Measurements from ENCODE around the gene ART4.
A peak's percentile ranks its signal among the peaks of the same experiment; 100 is the strongest.

ART4 gene

DNA sequence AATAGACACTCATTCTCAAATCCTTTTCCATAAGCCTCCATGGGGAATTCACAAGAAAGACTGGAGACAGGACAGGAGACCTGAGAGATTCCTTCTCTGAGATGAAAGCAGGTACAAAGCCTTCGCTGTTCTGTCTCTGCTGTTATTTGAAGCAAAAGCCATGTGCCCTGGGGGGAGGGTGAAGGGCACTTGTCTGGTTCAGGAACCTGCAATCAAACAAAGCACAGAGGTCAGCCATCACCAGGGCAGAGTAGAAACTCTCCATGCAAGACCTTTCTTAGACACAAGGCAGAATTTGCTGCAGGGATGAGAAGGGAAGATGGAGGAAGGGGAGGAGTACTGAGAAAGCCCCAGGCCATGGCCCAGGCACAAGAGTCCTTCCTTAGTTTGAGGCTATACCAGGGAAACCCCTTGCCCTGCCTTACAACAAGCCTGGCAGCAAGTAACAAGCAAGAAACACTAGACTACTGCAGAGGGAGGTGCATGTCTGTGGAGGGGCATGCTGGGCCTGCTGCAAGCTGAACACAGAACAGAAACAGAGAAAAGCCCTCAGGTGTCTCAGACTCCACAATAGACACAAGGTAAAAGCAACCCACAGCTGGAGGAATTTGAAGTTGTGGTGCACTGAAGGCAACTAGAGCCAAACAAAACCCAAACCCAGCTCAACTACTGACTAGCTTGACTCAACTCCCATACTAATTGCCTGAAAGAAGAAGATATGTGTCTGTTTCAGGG, 7.8 kb upstream of the ART4 start:
- no peak for DNase-seq

DNA sequence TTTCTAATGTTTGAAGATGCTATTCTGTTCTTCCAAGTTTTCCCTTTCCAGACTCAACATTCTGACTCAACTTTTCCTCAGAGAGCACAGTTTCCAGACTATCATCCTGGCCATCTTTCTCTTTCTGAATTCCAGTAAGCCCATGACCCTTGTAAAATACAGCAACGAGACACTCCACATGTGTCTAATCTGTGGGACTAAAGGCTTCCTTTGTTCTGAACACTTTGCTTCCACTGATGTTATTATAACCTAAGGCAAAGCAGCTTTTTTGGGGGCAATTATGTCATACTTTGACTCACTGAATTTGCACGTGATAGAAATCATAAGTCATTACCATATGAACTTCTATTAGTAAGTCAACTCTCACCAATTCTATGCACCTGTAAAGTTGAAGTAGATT, 6.3 kb upstream of the ART4 start:
- DNase-seq = no peak

DNA sequence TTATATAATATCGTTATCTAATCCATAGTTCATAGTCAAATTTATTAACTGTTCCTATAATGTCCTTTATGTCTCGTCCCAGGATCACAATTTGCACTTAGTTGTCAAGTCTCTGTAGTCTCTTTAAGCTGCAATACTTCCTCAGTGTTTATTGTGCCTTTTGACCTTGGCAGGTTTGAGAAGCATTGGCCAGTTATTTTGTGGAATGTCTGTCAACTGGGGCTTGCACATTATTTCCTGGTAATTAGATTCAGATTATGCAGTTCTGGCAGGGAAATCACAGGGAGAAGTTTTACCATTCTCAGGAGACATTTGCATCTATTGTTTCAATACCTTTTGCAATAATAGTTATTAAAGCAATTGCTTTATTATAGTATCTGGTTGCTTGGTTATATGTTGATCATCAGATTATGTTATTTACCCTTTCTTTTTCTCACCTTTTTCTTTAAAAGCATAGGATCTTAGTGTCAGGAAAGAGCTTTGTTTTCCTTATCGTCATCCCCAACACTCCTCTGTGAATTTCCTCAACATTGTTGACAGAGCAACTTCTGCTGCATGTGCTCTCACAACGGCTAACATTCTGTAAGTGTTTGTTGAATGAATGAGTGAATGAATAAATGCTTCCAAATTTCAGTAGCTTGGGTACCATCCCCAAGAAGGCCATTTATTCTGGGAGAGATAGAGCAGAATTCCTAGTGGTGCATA, 3.7 kb upstream of the ART4 start:
- no peak for DNase-seq

DNA sequence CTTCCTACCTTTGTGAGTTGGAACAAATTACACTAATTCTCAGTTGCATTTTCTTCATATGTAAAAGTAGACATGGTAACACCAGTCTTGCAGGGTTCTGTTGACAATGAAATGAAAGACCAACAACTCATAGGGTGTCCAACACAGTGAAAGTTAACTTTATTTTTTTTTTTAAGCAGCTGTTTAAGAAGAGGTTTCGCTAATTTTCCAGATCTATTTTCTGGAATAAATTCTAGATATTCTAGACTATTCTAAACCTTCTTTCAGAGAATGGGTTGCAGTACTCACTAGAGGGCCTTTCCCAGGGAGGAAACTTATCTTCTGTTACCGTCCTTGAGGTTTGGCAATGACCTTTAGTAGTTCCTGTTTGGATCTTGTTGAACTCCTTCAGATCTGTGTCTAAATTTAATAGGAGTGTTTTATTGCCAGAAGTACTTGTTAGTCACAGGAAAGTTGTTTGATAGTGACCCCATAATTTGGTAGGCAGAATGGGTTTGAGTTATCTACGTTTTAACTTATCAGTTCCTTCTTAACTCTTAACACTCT, 2.8 kb upstream of the ART4 start:
- no peak for DNase-seq

DNA sequence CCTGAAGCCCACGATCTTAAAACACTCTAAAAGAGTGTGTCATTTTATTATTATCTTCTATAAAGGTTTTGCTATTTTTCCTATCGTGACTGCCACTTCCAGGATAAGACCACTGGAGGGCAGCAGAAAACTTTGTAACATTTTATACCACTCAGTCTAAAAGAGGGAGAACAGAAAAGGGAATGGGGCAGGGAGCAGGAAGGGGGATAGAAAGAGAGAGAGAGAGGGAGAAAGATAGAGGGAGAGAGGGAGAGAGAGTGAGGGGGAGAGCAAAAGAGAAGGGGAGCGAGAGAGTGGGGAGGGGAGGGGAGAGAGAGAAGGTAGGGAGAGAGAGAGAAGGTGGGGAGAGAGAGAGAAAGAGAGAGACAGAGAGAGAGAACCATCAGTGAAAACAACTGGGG, 2.0 kb upstream of the ART4 start:
- DNase-seq = peak; percentile 33 to 46

DNA sequence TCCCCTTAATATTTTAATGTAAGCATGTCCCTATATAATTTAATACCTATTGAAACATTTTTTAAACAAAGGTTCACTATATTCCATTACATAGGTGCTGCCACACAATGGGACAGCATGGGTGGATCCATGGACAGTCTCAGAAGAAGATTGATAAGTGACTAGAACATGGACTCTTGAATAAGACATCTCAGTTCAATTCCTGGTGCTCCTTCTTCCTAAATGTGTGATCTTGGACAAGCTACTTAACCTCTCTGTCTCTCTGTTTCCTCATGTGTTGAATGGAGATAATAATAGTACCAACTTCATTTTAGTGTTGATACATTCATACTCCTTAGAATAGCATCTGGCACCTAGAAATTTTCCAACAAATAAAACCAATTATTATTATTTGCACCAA, 1.1 kb upstream of the ART4 start:
- no peak for DNase-seq

DNA sequence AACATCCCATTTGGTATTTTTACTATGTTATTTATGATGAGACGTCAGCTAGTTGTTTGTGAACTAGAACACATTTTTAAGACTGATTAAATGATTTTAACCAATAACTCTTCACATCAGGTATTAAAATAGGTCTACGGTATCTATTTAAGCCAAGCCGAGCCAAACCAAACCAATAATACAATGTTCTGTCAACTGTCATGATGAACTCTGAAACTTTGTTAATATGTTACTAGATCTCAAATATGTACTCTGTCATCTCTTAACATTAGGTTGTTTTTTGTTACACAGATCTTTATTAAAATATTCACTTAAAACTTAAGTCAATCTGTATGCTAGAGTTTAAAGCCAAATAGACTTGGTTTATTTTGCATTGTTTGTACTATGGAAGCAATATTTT, 1.0 kb downstream of the ART4 start:
- no peak for DNase-seq

DNA sequence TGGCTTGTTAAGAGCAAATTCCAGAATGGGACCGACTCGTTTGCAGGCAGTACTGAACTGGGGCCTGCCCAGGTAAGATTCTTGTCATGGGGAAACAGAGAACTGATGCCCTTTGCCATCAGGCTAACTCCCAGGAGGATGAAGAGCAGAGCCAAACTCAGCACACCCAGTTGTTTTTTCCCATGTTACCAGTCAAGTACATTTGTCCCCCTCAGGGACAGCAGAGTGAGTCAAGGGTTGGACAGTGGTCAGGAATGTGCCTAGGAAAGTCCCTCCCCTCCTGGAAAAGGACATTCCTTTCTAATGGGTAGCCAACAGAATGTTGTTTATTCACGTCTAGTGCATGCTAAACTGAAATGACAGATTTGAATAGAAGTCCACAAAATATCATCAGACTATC, 1.6 kb downstream of the ART4 start:
- DNase-seq = no peak

DNA sequence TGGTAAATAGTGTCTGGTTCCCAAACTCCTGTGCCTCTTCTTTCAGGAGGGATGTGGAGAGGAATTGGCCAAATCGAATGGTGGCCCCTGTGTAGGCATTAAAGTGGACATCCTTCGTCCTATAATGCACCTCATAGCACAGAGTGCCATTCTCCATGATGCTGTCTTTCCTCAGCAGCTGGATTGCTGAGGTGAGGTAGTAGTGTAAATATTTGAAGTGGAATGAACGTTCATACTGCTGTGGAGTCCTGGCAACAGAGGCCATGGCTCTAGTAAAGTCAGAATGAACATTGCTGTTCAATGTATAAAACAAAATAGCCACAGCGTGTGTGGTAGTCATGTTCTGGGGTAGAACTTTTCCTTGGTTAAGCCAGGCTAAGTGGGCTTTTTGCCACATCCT, 2.7 kb downstream of the ART4 start:
- no peak for DNase-seq

DNA sequence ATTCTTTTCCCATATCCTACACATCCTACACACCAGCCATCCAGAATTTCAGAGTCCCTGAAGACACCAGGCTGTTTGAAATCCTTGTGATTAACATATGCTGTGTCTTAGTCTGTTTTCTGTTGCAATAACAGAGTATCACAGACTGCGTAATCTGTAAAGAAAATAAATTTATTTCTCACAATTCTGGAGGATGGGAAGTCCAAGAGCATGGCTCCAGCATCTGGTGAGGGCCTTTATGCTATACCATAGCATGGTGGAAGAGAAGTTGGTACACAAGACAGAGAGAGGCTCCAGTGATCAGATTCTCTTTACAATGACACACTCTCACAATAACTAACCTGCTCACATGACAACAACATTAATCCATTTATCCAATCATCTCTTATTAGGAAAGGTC, 4.1 kb downstream of the ART4 start:
- no peak for DNase-seq

DNA sequence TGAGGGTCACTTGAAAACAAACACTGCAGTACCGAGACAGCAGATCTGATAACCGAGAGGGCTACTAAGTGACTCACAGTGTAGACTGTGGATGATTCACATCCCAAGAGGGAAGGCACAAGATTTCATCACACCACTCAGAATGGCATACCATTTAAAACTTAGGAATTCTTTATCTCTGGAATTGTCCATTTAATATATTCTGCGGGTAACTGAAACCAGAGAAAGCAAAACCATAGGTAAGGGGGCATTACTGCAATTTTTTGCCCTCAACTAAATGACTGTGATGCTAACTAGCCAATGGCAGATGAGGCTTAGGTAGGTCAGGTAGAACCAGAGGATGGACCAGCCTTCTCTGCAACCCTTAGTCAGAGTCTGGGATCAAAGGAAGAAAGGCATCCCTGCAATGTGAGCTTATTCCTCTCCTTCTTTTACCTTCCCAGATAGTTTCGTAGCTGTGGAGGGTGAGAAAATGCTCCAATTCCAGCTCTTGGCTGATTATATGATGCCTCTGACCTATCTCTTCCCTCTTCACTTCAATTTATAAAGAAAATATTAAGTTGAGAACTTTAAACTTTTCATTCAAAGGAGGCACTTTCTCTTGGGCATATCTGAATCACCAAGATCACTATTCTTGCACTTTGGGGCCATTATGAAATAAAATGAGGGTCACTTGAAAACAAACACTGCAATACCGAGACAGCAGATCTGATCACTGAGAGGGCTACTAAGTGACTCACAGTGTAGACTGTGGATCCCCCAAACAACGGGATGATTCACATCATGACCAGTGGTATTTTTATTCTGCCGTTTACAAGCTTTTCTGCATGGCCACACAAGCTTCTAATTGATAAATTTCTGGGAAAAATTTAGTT, 6.8 kb downstream of the ART4 start:
- DNase-seq = no peak

DNA sequence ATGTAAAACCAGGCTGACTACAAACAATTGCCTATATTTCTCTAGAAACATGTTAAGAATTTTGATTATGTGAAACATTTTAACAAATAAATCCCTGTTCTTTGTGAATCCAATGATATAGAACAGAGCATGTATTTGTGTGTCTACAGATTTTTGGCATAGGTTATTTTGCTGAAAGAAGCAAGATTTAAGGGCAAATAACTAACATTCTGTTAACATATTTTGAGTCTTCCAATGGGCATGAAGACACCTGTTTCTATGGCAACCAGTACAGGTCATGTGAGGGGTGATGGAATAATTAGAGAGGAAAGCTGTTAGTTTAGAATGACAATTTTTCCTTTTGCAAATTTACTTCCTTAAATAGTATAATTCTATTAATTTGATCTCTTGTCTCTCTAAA, 8.8 kb downstream of the ART4 start:
- no peak for DNase-seq

DNA sequence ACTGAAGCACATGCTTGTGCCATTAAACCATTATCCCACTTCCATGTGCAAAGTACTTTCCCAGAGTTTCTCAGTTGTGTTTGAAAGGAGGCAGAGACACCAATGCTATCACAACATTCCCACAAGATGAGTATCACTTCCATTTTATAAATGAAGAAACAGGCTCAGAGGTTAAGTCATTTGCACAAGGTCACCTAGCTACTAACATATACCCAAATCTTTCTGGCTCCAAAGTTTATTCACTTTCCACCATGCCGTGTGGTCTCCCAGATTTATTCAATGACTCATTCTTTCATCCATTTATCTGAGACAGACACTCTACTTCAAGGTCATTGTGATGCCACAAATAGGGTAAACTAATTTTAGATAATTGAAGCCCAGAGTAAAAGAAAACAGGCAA, 9.4 kb downstream of the ART4 start:
- DNase-seq = no peak

DNA sequence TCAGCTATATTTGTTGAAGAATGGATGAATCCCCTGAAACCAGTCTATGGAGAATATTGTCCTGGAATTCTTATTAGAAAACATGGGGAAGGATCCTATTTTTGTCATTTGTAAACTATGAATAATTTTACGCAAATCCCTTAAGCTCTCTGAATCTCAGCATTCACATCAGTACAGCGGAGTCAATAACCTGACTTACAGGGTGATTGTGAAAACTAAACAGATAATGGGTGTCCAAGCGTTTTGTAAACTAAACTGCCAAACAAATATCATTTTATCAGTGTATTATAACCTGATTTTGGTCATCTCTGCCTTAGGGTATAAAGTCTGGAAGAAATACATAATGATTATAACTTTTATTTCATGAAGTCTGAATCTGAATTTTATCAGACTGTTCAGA, 10.0 kb downstream of the ART4 start:
- DNase-seq = no peak

DNA sequence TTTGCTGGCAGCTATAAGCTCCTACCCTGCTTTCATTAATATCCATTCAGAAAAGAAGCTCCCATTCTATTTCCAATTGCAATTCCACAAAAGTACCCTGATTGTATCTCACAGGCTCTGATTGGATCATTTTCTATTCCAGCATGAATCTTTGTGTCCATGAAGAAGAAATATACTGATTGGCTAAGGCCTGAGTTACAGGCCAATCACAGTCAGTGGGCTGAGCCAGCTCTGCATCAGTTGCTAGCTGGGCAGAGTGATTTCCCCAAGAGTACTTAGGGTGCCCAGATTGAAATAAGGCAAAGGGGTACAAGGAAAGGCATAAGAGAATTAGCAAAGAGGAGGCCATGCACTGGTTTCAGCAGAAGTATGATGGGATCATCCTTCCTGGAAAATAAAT, 14.4 kb downstream of the ART4 start:
- no peak for DNase-seq

DNA sequence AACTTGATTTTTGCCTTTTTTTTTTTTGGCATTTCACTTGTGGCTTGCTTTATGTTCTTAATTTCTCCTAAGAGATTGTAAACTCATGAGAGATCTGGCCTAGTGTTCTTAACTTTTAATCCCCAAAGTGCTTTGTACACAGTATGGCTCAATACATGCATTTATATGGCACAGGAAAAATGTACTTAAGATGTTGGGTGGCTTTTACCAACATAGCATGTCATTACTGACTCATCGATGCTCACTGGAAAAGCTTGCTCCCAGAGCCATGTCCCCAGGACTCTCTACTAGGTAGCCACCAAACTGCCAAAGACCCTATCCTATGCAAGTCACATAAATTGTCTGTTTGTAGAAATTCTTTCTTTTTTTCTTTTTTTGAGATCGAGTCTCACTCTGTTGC, 16.3 kb downstream of the ART4 start:
- no peak for DNase-seq

DNA sequence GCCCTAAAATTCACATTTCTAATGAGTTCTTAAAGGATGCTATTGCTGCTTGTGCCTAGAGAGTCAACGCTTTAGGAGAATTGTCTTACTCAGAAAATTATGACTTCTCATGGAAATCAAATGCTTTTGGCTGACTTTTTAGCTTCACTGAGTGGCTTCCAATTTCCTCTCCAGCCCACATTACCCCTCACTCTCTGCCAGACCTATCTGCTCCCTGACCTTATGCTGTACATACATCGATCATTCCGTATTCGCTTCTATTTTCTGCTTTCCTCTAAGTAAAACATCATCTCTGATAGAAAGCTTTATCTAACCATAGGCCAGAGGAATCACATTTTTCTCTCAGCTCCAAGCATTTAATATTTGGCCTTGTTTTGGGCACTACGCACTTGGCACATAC, 16.8 kb downstream of the ART4 start:
- DNase-seq = no peak

DNA sequence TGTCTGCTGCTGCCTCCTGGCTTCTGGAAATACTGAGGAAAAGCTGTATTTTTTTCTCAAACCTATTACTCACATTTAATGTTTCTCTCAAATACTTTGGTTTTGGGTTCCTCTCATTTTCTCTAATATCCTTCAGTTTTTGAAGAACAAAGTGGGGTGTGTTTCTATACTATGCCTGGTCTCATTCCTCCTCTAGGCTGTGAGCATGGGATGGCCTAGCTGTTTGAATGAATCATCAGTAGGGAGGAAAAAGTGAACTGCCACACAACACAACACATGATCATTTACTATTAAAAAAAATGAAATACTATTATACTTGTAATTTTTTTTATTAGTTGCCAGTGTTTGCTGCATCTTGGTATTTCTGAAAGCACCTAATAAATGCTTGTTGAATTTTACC, 18.1 kb downstream of the ART4 start:
- DNase-seq = no peak

DNA sequence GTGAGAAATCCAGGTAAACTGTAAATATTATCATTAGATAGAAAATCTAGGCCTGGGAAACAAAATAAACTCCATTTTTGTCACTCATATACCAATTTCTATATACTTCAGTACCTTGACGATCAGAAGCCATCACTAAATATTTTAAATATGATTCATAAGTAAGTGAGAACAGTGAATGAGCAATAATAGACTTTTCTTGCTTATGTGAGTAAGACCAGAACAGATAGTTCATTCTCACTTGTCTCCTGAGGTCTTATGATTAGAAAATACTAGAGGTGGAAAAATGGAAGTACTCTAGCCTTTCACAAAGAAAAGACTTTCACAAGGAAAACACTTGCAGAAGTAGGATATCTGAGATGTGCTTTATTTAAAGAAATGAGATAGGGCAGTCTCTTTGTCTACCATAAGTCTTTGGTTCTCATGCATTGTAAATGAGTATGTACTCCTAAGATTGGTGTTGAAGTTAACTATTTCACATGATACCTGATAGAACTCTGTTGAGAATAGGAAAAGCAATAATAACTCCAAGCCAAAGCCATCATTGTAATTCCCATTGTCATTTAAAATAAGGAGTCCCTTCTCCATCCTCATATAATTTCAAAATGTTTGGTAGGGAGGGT, 19.2 kb downstream of the ART4 start:
- no peak for DNase-seq

DNA sequence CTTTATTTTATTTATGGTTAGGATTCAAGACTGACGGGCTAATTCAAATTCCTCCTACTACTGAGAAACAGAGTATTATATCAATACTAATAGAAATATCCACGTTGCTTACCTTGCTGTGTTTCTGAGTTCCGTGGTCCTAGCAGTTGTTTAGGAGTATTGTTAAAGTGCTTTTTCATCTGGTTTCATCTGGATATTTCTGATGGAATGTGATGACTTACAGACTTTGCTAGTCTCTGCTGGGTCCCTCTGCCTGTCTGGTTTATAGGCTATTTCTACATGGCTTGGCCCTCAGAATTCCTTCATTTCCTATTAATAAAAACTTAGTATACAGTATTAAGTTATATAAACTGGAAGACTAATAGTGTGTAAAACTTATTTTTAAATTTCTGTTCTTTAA, 29.3 kb downstream of the ART4 start, which contains the start of gene SMCO3:
TSS of gene SMCO3 (minus strand) at position 169 of the 400 bp plus-strand sequence. CDS start 7,502 bp downstream, outside the sequence.
- no peak for DNase-seq

DNA sequence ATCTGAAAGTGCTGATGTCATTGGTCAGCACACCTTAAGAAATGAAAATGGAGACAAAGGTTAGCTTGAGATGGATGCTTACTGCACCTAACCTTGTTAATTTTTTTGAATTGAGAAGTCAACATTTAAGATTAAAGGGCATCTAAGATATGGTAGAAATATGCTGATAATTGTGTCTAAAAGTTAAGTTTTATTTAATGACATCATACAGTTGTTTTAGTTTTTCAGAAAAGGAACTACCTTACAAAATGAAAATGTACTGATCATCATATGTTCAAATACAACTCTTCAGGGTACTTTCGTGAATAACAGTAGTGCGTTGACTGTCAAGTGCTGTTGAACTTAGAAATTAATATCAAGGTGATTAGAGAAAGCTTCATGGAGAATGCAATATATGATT, 31.8 kb downstream of the ART4 start:
- DNase-seq = no peak

DNA sequence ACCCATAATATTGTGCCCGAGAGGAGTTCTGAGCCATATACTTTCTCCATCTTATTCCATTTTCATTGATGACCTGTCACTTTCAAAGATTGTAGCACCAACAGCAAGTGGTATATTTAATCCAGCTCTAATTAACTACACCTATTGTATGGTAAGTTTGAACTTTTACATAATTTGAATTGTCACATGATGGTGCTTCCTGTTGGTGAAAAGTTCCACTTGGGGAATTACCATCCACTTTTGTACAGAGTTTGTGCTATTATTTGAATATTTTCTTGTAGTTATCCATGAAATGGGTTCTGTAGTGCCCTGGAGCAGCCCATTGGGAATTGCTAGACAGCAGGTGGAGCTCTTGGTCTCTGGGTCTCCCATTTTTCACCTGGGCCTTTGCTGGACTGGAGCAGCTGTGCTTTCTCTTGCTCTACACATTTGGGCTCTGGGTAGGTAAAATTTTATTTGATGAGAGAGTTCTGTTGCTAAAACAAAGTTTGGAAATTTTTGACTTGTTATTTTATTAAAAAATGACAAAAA, 32.3 kb downstream of the ART4 start:
- no peak for DNase-seq

All from activated CD4-positive, alpha-beta T cell treated with anti-CD3 and anti-CD28 coated beads, Interleukin-2, amount 50 U/mL, for 48 hours (primary cell).